ENCODE measurements around the gene ITLN1. TPM values are rescaled to one million over a fixed set of nuclear protein-coding genes. Genes with fewer than 3 reads are reported as not detected.

Gene ITLN1
- not detected in 5 replicates for total RNA-seq (2022; extraction: Qiagen RNA extraction; ENCODE audit: low read depth)

GRCh38 chr1:160885042-160885441 is at the start of gene ITLN1:
Gene ITLN1, minus strand, starts transcription at chr1:160885180. Its CDS starts 303 bp downstream, at chr1:160884877.

GRCh38 chr1:160862203-160863060 is 22.5 kb downstream of the ITLN1 start, which contains the start of gene CD244:
Gene CD244, minus strand, starts transcription at chr1:160862887. Its CDS starts 210 bp downstream, at chr1:160862677.

Other genes with a start within 250 kb of the ITLN1 start
- not detected in 5 replicates for gene SLAMF1, start 238.1 kb downstream of the ITLN1 start, total RNA-seq (2022; extraction: Qiagen RNA extraction; ENCODE audit: low read depth)
- gene CD48, start 173.4 kb downstream of the ITLN1 start, total RNA-seq (2022; extraction: Qiagen RNA extraction; ENCODE audit: low read depth), result not detected in 5 replicates
- 1.8 to 4.2 TPM (median 2.6 TPM) in 5 replicates for gene SLAMF7, start 145.9 kb downstream of the ITLN1 start, total RNA-seq (2022; extraction: Qiagen RNA extraction; ENCODE audit: low read depth)
- 0.08 to 0.18 TPM (median 0.14 TPM) in 4 of 5 replicates, not detected in the other for gene LY9, start 89.0 kb downstream of the ITLN1 start, total RNA-seq (2022; extraction: Qiagen RNA extraction; ENCODE audit: low read depth)
- gene CD244, start 22.3 kb downstream of the ITLN1 start, total RNA-seq (2022; extraction: Qiagen RNA extraction; ENCODE audit: low read depth), result 0.03 TPM in 1 of 5 replicates, not detected in the others
- gene ITLN2, start 69.6 kb upstream of the ITLN1 start, total RNA-seq (2022; extraction: Qiagen RNA extraction; ENCODE audit: low read depth), result 0.16 TPM in 1 of 5 replicates, not detected in the others
- gene F11R, start 136.0 kb upstream of the ITLN1 start, total RNA-seq (2022; extraction: Qiagen RNA extraction; ENCODE audit: low read depth), result 42.3 to 56.2 TPM (median 52.6 TPM) in 5 replicates
- gene TSTD1, start 153.8 kb upstream of the ITLN1 start, total RNA-seq (2022; extraction: Qiagen RNA extraction; ENCODE audit: low read depth), result 0.25 to 0.52 TPM (median 0.40 TPM) in 4 of 5 replicates, not detected in the other
- 51.2 to 62.5 TPM (median 55.3 TPM) in 5 replicates for gene USF1, start 160.8 kb upstream of the ITLN1 start, total RNA-seq (2022; extraction: Qiagen RNA extraction; ENCODE audit: low read depth)
- 0.05 to 0.19 TPM (median 0.11 TPM) in 4 of 5 replicates, not detected in the other for gene ARHGAP30, start 184.7 kb upstream of the ITLN1 start, total RNA-seq (2022; extraction: Qiagen RNA extraction; ENCODE audit: low read depth)
- gene NECTIN4, start 204.4 kb upstream of the ITLN1 start, total RNA-seq (2022; extraction: Qiagen RNA extraction; ENCODE audit: low read depth), result 1.2 to 2.2 TPM (median 1.3 TPM) in 5 replicates
- gene KLHDC9, start 213.2 kb upstream of the ITLN1 start, total RNA-seq (2022; extraction: Qiagen RNA extraction; ENCODE audit: low read depth), result 0.76 to 2.3 TPM (median 1.9 TPM) in 5 replicates
- gene PFDN2, start 232.9 kb upstream of the ITLN1 start, total RNA-seq (2022; extraction: Qiagen RNA extraction; ENCODE audit: low read depth), result 121 to 142 TPM (median 125 TPM) in 5 replicates
- 29.0 to 36.5 TPM (median 33.2 TPM) in 5 replicates for gene NIT1, start 232.9 kb upstream of the ITLN1 start, total RNA-seq (2022; extraction: Qiagen RNA extraction; ENCODE audit: low read depth)
- 23.0 to 33.3 TPM (median 32.4 TPM) in 5 replicates for gene DEDD, start 247.5 kb upstream of the ITLN1 start, total RNA-seq (2022; extraction: Qiagen RNA extraction; ENCODE audit: low read depth)

Measured in A549 treated with CpdA at 1 μM for 4 hours (cell line).